HEK293 (cell line): ENCODE results near the gene MAP3K20.

Source experiments
- CTCF ChIA-PET: fragments of 350-600 bp; formaldehyde crosslinking; extraction: SDS; loops from one replicate; lab custom pipeline; 2021; ENCODE audit warnings: antibody characterized with exemption; lab: Yijun Ruan, JAX
- POLR2A ChIA-PET: fragments of 300-600 bp; formaldehyde crosslinking; extraction: SDS; loops from one replicate; lab custom pipeline; 2020; ENCODE audit warnings: antibody characterized with exemption, inconsistent platforms; lab: Yijun Ruan, JAX
- H3K27ac ChIP-seq: fragments of 200-500 bp; sonication (Bioruptor generic); 2 replicates; pipeline ENCODE4 v1.5.1; 2014; ENCODE audit warnings: low read depth, low read length, control low read depth, inconsistent platforms; ENCODE audit errors: extremely low read depth
- H3K36me3 ChIP-seq, 2 experiments: fragments of 200-500 bp in 1 of 2; sonication (Bioruptor generic) in 1 of 2; 1 replicate in 1 of 2; 2 replicates in 1 of 2; pipeline ENCODE4 v1.5.1; 2014 to 2017; ENCODE audit warnings: inconsistent platforms in 2 of 2, low read length in 2 of 2; ENCODE audit not compliant: control insufficient read depth in 2 of 2, insufficient read depth in 1 of 2
- H3K4me1 ChIP-seq: fragments of 200-500 bp; sonication (Bioruptor generic); 2 replicates; pipeline ENCODE4 v1.5.1; 2014; ENCODE audit warnings: mild to moderate bottlenecking, low read length, inconsistent platforms; ENCODE audit not compliant: control insufficient read depth, insufficient read depth
- H3K4me3 ChIP-seq: 2 replicates; pipeline ENCODE4 v1.5.1; 2011; ENCODE audit warnings: low read depth, mild to moderate bottlenecking, control low read depth, low read length, moderate library complexity
- H3K9me3 ChIP-seq: fragments of 200-500 bp; sonication (Bioruptor generic); 2 replicates; pipeline ENCODE4 v1.5.1; 2014; ENCODE audit warnings: low read depth, low read length, inconsistent platforms; ENCODE audit not compliant: control insufficient read depth, insufficient read depth
- BCL11B ChIP-seq: fragments of 450-650 bp; formaldehyde crosslinking; IDR thresholded peaks from 2 replicates; pipeline ENCODE4 v1.5.1; 2016; ENCODE audit warnings: low read depth, missing biosample characterization, missing genetic modification characterization
- KLF1 ChIP-seq: fragments of 450-650 bp; formaldehyde crosslinking; IDR thresholded peaks from 2 replicates; pipeline ENCODE4 v1.5.1; 2016; ENCODE audit warnings: missing biosample characterization, missing genetic modification characterization
- KLF16 ChIP-seq: fragments of 450-650 bp; formaldehyde crosslinking; IDR thresholded peaks from 2 replicates; pipeline ENCODE4 v1.5.1; 2017; ENCODE audit warnings: missing biosample characterization, missing genetic modification characterization
- SP2 ChIP-seq: fragments of 450-650 bp; formaldehyde crosslinking; IDR thresholded peaks from 2 replicates; pipeline ENCODE4 v1.5.1; 2016; ENCODE audit warnings: missing biosample characterization, missing genetic modification characterization
- TCF7L2 ChIP-seq: IDR thresholded peaks from 2 replicates; pipeline ENCODE4 v1.6.1; 2011; ENCODE audit warnings: low read depth, mild to moderate bottlenecking, inconsistent platforms, low read length, moderate library complexity, borderline replicate concordance
- ZBTB17 ChIP-seq: fragments of 450-650 bp; formaldehyde crosslinking; IDR thresholded peaks from 2 replicates; pipeline ENCODE4 v1.5.1; 2016; ENCODE audit warnings: missing biosample characterization, missing genetic modification characterization
- ZBTB7A ChIP-seq: fragments of 450-650 bp; formaldehyde crosslinking; IDR thresholded peaks from 2 replicates; pipeline ENCODE4 v1.5.1; 2016; ENCODE audit warnings: low read depth, missing biosample characterization, missing genetic modification characterization
- ZNF10 ChIP-seq: fragments of 450-650 bp; formaldehyde crosslinking; IDR thresholded peaks from 2 replicates; pipeline ENCODE4 v1.5.1; 2017; ENCODE audit warnings: missing biosample characterization, missing genetic modification characterization
- ZNF146 ChIP-seq: fragments of 450-650 bp; formaldehyde crosslinking; IDR thresholded peaks from 2 replicates; pipeline ENCODE4 v1.5.1; 2016; ENCODE audit warnings: missing biosample characterization, missing genetic modification characterization
- ZNF155 ChIP-seq: fragments of 450-650 bp; formaldehyde crosslinking; IDR thresholded peaks from 2 replicates; pipeline ENCODE4 v1.5.1; 2016; ENCODE audit warnings: missing biosample characterization, missing genetic modification characterization
- ZNF16 ChIP-seq: fragments of 450-650 bp; formaldehyde crosslinking; IDR thresholded peaks from 2 replicates; pipeline ENCODE4 v1.5.1; 2016; ENCODE audit warnings: low read depth, missing biosample characterization, missing genetic modification characterization
- ZNF19 ChIP-seq: fragments of 450-650 bp; formaldehyde crosslinking; IDR thresholded peaks from 2 replicates; pipeline ENCODE4; 2016; ENCODE audit warnings: missing biosample characterization, missing genetic modification characterization, low read depth
- ZNF266 ChIP-seq: fragments of 450-650 bp; formaldehyde crosslinking; IDR thresholded peaks from 2 replicates; pipeline ENCODE4 v1.5.1; 2016; ENCODE audit warnings: missing biosample characterization, missing genetic modification characterization, low read depth
- ZNF37A ChIP-seq: fragments of 450-650 bp; IDR thresholded peaks from 2 replicates; pipeline ENCODE4 v1.5.1; 2018; ENCODE audit warnings: missing biosample characterization, missing genetic modification characterization
- ZNF416 ChIP-seq: fragments of 450-650 bp; formaldehyde crosslinking; IDR thresholded peaks from 2 replicates; pipeline ENCODE4 v1.5.1; 2016; ENCODE audit warnings: missing biosample characterization, missing genetic modification characterization
- ZSCAN18 ChIP-seq: fragments of 450-650 bp; formaldehyde crosslinking; IDR thresholded peaks from 2 replicates; pipeline ENCODE4 v1.5.1; 2016; ENCODE audit warnings: missing biosample characterization, missing genetic modification characterization
- ZXDB ChIP-seq: fragments of 450-650 bp; formaldehyde crosslinking; IDR thresholded peaks from 2 replicates; pipeline ENCODE4 v1.5.1; 2016; ENCODE audit warnings: missing biosample characterization, missing genetic modification characterization
- TF ChIP-seq, protein P1 (sequence below): fragments of 450-650 bp; formaldehyde crosslinking; IDR thresholded peaks from 2 replicates; pipeline ENCODE4 v1.5.1; 2016; ENCODE audit warnings: missing biosample characterization, missing genetic modification characterization, borderline replicate concordance

Gene MAP3K20

GRCh38 chr2:173232956-173233744 lies 157.5 kb downstream of the MAP3K20 start:
- ChIA-PET POLR2A (no interaction called here), CTCF (interaction anchor here (1.0 kb wide), 1 partner anchor 22 kb away, joined by 3 read pairs; no protein-coding TSS in a partner anchor)
- Histone ChIP-seq H3K9me3 (no peaks in the 10 kb centered on the region), H3K36me3 (peaks cover 3 to 24% of the 10 kb centered on the region in 2 experiments; a peak in 2 of 3 replicates), H3K4me1 (no peaks in the 10 kb centered on the region), H3K27ac (no peak overlapping the region), H3K4me3 (no peak overlapping the region)
- no peak for TF ChIP-seq ZNF266 (tag by site-specific recombination)
- TF ChIP-seq, protein P1, sequence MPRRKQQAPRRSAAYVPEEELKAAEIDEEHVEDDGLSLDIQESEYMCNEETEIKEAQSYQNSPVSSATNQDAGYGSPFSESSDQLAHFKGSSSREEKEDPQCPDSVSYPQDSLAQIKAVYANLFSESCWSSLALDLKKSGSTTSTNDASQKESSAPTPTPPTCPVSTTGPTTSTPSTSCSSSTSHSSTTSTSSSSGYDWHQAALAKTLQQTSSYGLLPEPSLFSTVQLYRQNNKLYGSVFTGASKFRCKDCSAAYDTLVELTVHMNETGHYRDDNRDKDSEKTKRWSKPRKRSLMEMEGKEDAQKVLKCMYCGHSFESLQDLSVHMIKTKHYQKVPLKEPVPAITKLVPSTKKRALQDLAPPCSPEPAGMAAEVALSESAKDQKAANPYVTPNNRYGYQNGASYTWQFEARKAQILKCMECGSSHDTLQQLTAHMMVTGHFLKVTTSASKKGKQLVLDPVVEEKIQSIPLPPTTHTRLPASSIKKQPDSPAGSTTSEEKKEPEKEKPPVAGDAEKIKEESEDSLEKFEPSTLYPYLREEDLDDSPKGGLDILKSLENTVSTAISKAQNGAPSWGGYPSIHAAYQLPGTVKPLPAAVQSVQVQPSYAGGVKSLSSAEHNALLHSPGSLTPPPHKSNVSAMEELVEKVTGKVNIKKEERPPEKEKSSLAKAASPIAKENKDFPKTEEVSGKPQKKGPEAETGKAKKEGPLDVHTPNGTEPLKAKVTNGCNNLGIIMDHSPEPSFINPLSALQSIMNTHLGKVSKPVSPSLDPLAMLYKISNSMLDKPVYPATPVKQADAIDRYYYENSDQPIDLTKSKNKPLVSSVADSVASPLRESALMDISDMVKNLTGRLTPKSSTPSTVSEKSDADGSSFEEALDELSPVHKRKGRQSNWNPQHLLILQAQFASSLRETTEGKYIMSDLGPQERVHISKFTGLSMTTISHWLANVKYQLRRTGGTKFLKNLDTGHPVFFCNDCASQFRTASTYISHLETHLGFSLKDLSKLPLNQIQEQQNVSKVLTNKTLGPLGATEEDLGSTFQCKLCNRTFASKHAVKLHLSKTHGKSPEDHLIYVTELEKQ (tag by site-specific recombination): no peak
- TF ChIP-seq, all 188 proteins: peak for 0

- Histone ChIP-seq H3K4me3 (no peak overlapping the region), H3K9me3 (no peaks in the 10 kb centered on the region), H3K4me1 (no peaks in the 10 kb centered on the region), H3K27ac (no peak overlapping the region), H3K36me3 (peaks cover 3 to 36% of the 10 kb centered on the region in 2 experiments; a peak in 2 of 3 replicates)
- ChIA-PET POLR2A (interaction anchor here (0.6 kb wide), 1 partner anchor 13 kb away, joined by 3 read pairs; no protein-coding TSS in a partner anchor), CTCF (interaction anchor here (0.6 kb wide), 1 partner anchor 314 kb away, joined by 8 read pairs; no protein-coding TSS in a partner anchor)
- TF ChIP-seq ZBTB17 (tag by site-specific recombination): no peak
- TF ChIP-seq ZNF16: no peak
- TF ChIP-seq KLF16 (tag by site-specific recombination): no peak
- no peak for TF ChIP-seq ZNF19 (tag by site-specific recombination)
- no peak for TF ChIP-seq ZBTB7A (tag by site-specific recombination)
- TF ChIP-seq BCL11B (tag by site-specific recombination): no peak
- no peak for TF ChIP-seq KLF1
- no peak for TF ChIP-seq ZNF37A (tag by site-specific recombination)
- no peak for TF ChIP-seq ZNF416
- no peak for TF ChIP-seq ZNF146 (tag by site-specific recombination)
- TF ChIP-seq ZNF155 (tag by site-specific recombination): no peak
Measured at GRCh38 chr2:173235947-173236803, 160.5 kb downstream of the MAP3K20 start.

- ChIA-PET CTCF (no interaction called here), POLR2A (no interaction called here)
- TF ChIP-seq SP2 (tag by site-specific recombination) (no peak), TCF7L2 (no peak), ZSCAN18 (no peak), ZNF10 (no peak), ZXDB (no peak)
- Histone ChIP-seq H3K9me3 (no peaks in the 10 kb centered on the region), H3K4me1 (no peaks in the 10 kb centered on the region), H3K4me3 (no peak overlapping the region), H3K27ac (no peak overlapping the region), H3K36me3 (peaks cover 0 to 21% of the 10 kb centered on the region in 2 experiments; a peak in 1 of 3 replicates)
Measured at GRCh38 chr2:173238385-173238784, 162.7 kb downstream of the MAP3K20 start.
